HS-5 (cell line): ENCODE data around the gene TEX54.
"Not testable (repeated sequence)": the region's sequence is repeated elsewhere in the genome, so short reads cannot be mapped to it uniquely, and the experiment has no call there.

Experiments used
- DNase-seq: peaks from one replicate; pipeline ENCODE4 v3.0.0-alpha.2; 2012; ENCODE audit warnings: low read depth

The TEX54 gene

GRCh38 chr11:62855571-62856332 is 23.1 kb upstream of the TEX54 start:
- DNase-seq, result peak; percentile 97

- DNase-seq, result no peak
These were observed 22.4 kb upstream of the TEX54 start for GRCh38 chr11:62854825-62855570.

GRCh38 chr11:62854013-62854824 is 21.6 kb upstream of the TEX54 start:
- no peak for DNase-seq

- no peak for DNase-seq
These were observed 20.8 kb upstream of the TEX54 start for GRCh38 chr11:62853279-62853965.

GRCh38 chr11:62852523-62853188 is 20.0 kb upstream of the TEX54 start:
- no peak for DNase-seq

GRCh38 chr11:62851807-62852522 is 19.3 kb upstream of the TEX54 start:
- no peak for DNase-seq

GRCh38 chr11:62850911-62851806 is 18.5 kb upstream of the TEX54 start:
- DNase-seq, result no peak

GRCh38 chr11:62847767-62848314 is 15.2 kb upstream of the TEX54 start:
- no peak for DNase-seq

- DNase-seq, result no peak
These were observed 13.5 kb upstream of the TEX54 start for GRCh38 chr11:62846177-62846576.

GRCh38 chr11:62844154-62844553 is 11.5 kb upstream of the TEX54 start:
- no peak for DNase-seq

- DNase-seq, result no peak
These were observed 10.8 kb upstream of the TEX54 start for GRCh38 chr11:62843466-62843865.

- not testable (repeated sequence) for DNase-seq
These were observed 10.2 kb upstream of the TEX54 start for GRCh38 chr11:62842891-62843290.

GRCh38 chr11:62842171-62842741 is 9.6 kb upstream of the TEX54 start:
- DNase-seq, result no peak

GRCh38 chr11:62841361-62842170 is 8.9 kb upstream of the TEX54 start:
- peak; percentile 100 for DNase-seq

GRCh38 chr11:62840721-62841360 is 8.2 kb upstream of the TEX54 start:
- peak; percentile 78 for DNase-seq

- peak; percentile 70 for DNase-seq
These were observed 6.7 kb upstream of the TEX54 start, which contains the start of gene WDR74 for GRCh38 chr11:62839050-62839945. Gene WDR74 (minus strand): TSS chr11:62839590. CDS start chr11:62839570, 20 bp downstream.
